CD4-positive, CD25-positive, alpha-beta regulatory T cell (primary cell): ENCODE data around the gene FITM1. TPM values are rescaled to one million over a fixed set of nuclear protein-coding genes. Genes with fewer than 3 reads are reported as not detected.

Experiments used
- ATAC-seq, 2 donors: fragments of 150-1000 bp; cut with Tn5 transposase; one replicate each; pipeline ENCODE4 v1.10.0; 2021; ENCODE audit warnings: low read depth in 2 of 2, moderate number of reproducible peaks in 2 of 2, moderate library complexity in 1 of 2
- DNase-seq, 3 donors: peaks; one replicate each; pipeline versions ENCODE4 v3.0.0 to v3.0.0-alpha.2; 2012 to 2022; ENCODE audit warnings: mixed read lengths in 1 of 3
- H3K27ac ChIP-seq: one replicate; pipeline ENCODE4 v1.7.0; 2013; ENCODE audit warnings: mild to moderate bottlenecking, low read length; ENCODE audit not compliant: insufficient read depth, poor library complexity, severe bottlenecking
- H3K27me3 ChIP-seq: one replicate; pipeline ENCODE4 v1.7.0; 2013; ENCODE audit warnings: low read length; ENCODE audit not compliant: control insufficient read depth, insufficient read depth
- H3K36me3 ChIP-seq: one replicate; pipeline ENCODE4 v1.7.0; 2013; ENCODE audit warnings: mild to moderate bottlenecking, low read length, moderate library complexity; ENCODE audit not compliant: control insufficient read depth, insufficient read depth
- H3K4me1 ChIP-seq: 2 replicates; pipeline ENCODE4 v1.7.0; 2013; ENCODE audit warnings: mild to moderate bottlenecking, low read length; ENCODE audit not compliant: insufficient read depth, control insufficient read depth, poor library complexity, severe bottlenecking
- H3K4me3 ChIP-seq: one replicate; pipeline ENCODE4 v1.7.0; 2013; ENCODE audit warnings: low read depth, mild to moderate bottlenecking, low read length, moderate library complexity
- H3K9me3 ChIP-seq, 2 experiments: 1 replicate in 1 of 2; 2 replicates in 1 of 2; pipeline ENCODE4 v1.7.0; 2013; ENCODE audit warnings: low read length in 2 of 2, mild to moderate bottlenecking in 1 of 2, moderate library complexity in 1 of 2; ENCODE audit not compliant: control insufficient read depth in 2 of 2
- H3K27ac Mint-ChIP-seq, 3 donors: one replicate each; pipeline ENCODE4 v1.8.0; 2020 to 2022; ENCODE audit warnings: mild to moderate bottlenecking in 3 of 3, mixed read lengths in 3 of 3, moderate library complexity in 2 of 3
- H3K27me3 Mint-ChIP-seq: one replicate; pipeline ENCODE4 v1.8.0; 2022; ENCODE audit warnings: mild to moderate bottlenecking, mixed read lengths
- H3K36me3 Mint-ChIP-seq: one replicate; pipeline ENCODE4 v1.8.0; 2020; ENCODE audit warnings: mixed read lengths
- H3K4me1 Mint-ChIP-seq, 4 donors: one replicate each; pipeline ENCODE4 v1.8.0; 2020 to 2022; ENCODE audit warnings: mixed read lengths in 4 of 4, mild to moderate bottlenecking in 1 of 4
- H3K4me3 Mint-ChIP-seq, 4 donors: one replicate each; pipeline ENCODE4 v1.8.0; 2020 to 2022; ENCODE audit warnings: mild to moderate bottlenecking in 4 of 4, mixed read lengths in 4 of 4, moderate library complexity in 3 of 4
- H3K9me3 Mint-ChIP-seq, 7 donors: one replicate each; pipeline ENCODE4 v1.8.0; 2020 to 2022; ENCODE audit warnings: mixed read lengths in 7 of 7, mild to moderate bottlenecking in 3 of 7, moderate library complexity in 2 of 7
- polyA plus RNA-seq, 4 donors: library from polyadenylated mRNA; unstranded; fragments of 300-500 nt; fragmentation: Illumina TruSeq; gene quantifications; one replicate each; pipeline ENCODE4 v1.2.3, GENCODE V29; 2021
- total RNA-seq: library from RNA; stranded (reverse); gene quantifications from one replicate; pipeline ENCODE4 v1.2.3, GENCODE V29; 2022

FITM1 gene
- total and polyA plus RNA-seq, 5 donors from 2014 or later = 0.20 to 1.1 (median 0.33) TPM; not detected in 1

DNA sequence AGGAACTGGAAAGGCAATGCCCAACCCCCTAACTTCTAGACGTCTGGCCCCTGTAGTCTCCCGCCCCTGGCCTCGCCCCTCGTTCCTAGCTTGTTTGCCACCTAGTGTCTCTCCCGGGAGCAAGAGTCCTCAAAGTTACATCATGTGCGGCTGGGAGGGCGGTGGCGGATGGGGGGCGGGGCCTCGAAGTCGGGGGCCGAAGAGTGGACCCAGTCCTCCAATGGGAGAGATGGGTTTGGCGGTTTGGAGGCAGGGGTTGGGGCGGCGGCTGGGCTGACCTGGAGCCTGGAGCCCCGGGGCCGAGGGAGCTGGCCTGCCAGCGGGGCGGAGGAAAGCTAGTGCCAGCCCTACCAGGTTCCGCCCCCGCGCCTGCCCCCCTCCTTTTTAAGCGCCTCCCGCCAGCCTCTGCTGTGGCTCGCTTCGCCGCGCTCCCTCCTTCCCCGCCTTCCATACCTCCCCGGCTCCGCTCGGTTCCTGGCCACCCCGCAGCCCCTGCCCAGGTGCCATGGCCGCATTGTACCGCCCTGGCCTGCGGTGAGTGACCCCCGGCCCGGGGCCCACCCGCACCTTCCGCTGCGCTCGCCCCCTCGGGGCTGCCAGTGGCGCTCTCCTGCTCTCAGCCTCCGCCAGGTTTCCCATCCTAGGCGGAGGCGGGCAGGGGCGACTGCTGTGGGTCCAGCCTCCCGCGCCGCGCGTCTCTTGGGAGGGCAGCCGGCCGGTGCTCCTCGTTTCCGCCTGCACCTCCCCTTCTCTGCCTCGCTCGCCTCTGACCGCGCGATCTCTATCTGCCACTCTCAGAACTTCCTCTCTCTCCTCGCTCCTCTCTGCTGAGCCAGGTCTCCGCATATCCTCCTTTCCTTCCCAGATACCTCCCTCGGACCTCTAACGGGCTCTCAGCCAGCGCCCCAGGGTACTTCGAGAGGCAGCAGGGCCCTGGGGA is 36.3 kb upstream of the FITM1 start, which contains the start of gene PCK2:
TSS of gene PCK2 (plus strand) at position 411 of the 940 bp plus-strand sequence. CDS start at position 506, 95 bp downstream.
- Mint-ChIP-seq H3K4me3 (peak within 1 kb of the TSS; percentile 89 to 99 (median 99)), H3K36me3 (peaks cover 4% of the 10 kb centered on the region), H3K27ac (peak within 1 kb of the TSS; percentile 96 to 99 (median 97)), H3K4me1 (peaks cover 8 to 41% (median 25%) of the 10 kb centered on the region in 4 donors), H3K27me3 (no peaks in the 10 kb centered on the region), H3K9me3 (no peaks in the 10 kb centered on the region)
- ATAC-seq = peak; percentile 71 to 76
- Histone ChIP-seq H3K27me3 (no peaks in the 10 kb centered on the region), H3K4me3 (peak within 1 kb of the TSS; percentile 82), H3K27ac (peak within 1 kb of the TSS; percentile 86), H3K9me3 (no peaks in the 10 kb centered on the region), H3K4me1 (peaks cover 25% of the 10 kb centered on the region), H3K36me3 (peaks cover 14% of the 10 kb centered on the region)
- peak; percentile 52 to 84 (median 76) for DNase-seq

DNA sequence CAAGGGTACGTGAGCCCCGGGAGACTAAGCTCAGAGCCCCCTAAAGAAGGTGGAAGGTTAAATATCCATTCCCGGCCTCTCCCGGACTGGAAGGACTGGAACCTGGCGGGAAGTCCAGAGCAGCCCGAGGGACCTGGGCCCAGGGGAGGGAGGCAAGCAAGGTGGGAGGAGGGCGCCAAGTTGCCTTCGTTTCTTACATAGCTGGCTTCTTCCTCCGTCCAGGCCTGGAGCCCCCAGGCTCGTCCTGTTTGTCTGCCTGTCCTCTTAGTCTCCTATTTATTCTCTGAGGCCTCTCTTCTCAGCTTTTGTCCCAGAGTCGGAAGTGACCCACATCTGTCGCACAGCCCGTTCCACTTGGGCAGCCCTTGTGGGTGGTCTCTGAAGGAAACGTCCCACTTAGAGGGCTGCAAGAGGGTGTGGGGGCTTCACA is 35.6 kb upstream of the FITM1 start:
- DNase-seq (peak in 1 of 3 donors; percentile 53), ATAC-seq (no peak)
- Mint-ChIP-seq H3K27ac (peak overlapping the region; percentile 96 to 99 (median 97)), H3K36me3 (peaks cover 7% of the 10 kb centered on the region), H3K4me1 (peaks cover 8 to 43% (median 23%) of the 10 kb centered on the region in 4 donors), H3K9me3 (no peaks in the 10 kb centered on the region), H3K27me3 (no peaks in the 10 kb centered on the region), H3K4me3 (peak overlapping the region; percentile 89 to 99 (median 99))
- H3K36me3 ChIP-seq = peaks cover 20% of the 10 kb centered on the region
- peak overlapping the region; percentile 86 for H3K27ac ChIP-seq
- H3K4me1 ChIP-seq = peaks cover 25% of the 10 kb centered on the region
- H3K27me3 ChIP-seq = no peaks in the 10 kb centered on the region
- H3K9me3 ChIP-seq = no peaks in the 10 kb centered on the region
- H3K4me3 ChIP-seq = peak overlapping the region; percentile 82

DNA sequence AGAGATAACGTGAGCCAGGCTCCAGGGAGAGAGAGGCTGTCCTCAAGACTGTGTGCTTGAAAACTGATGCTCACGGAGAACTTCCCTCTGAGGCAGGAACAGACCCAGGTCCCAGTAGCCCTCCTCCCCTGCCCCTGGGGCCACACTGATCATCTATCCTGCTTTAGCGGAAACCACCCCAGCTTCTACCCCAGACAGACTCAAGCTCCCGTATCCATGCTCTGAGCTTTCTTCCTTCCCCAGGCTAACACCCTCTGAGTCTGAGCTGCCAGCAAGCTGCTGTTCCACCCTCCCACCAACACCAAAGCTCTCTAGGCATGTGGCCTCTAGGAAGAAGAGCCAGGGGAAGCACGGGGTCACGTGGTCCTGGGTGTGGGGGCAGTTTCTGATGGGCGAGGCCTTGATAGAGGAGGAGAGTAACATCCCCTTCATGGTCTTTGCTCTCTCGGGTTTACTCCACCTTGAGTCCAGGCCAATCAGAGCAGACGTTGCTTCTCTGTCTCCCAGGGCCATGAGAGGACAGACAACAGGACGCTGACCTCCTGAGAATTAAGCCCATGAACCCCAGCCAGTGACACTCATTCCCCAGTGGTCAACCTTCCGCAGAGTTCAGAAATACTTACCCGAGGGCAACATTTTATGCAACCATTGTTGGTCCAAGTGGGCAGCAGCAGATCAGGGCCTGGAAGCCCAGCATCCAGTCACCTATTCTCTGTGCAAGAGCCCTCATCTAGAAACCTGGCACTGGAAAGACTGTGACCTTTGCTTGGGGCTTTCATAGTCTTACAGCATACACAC is 35.0 kb upstream of the FITM1 start:
- Mint-ChIP-seq H3K9me3 (no peaks in the 10 kb centered on the region), H3K4me3 (peak overlapping the region; percentile 89 to 99 (median 99)), H3K27me3 (no peaks in the 10 kb centered on the region), H3K4me1 (peaks cover 7 to 39% (median 23%) of the 10 kb centered on the region in 4 donors), H3K27ac (peak overlapping the region; percentile 96 to 99 (median 97)), H3K36me3 (peaks cover 10% of the 10 kb centered on the region)
- ATAC-seq (peak; percentile 17 to 27), DNase-seq (peak; percentile 12 to 84 (median 35))
- Histone ChIP-seq H3K36me3 (peaks cover 22% of the 10 kb centered on the region), H3K27me3 (no peaks in the 10 kb centered on the region), H3K4me1 (peaks cover 22% of the 10 kb centered on the region), H3K9me3 (no peaks in the 10 kb centered on the region), H3K27ac (peak overlapping the region; percentile 86), H3K4me3 (peak overlapping the region; percentile 82)

DNA sequence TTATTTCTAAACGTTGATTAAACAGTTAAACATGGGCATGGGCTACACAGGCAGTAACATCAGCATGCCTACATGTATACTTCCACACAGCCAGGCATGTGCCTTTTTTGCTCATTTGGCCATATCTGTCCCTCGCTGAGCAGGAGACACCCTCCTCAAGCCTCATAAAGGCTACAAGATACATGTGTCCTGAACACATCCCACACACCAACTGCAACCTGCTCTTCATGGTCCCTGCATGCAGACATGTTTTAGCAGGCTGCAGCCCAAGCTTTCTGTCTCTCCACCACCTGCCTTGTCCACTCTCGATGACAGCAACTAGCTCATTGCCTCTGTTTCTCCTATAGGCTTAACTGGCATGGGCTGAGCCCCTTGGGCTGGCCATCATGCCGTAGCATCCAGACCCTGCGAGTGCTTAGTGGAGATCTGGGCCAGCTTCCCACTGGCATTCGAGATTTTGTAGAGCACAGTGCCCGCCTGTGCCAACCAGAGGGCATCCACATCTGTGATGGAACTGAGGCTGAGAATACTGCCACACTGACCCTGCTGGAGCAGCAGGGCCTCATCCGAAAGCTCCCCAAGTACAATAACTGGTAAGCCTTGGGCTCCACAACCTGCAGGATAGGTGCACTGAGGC is 33.8 kb upstream of the FITM1 start:
- no peaks in the 10 kb centered on the region for H3K27me3 Mint-ChIP-seq
- H3K36me3 Mint-ChIP-seq = peaks cover 17% of the 10 kb centered on the region
- H3K4me1 Mint-ChIP-seq = peaks cover 4 to 35% (median 22%) of the 10 kb centered on the region in 4 donors
- peaks cover 26% of the 10 kb centered on the region for H3K36me3 ChIP-seq
- ATAC-seq (no peak), DNase-seq (no peak)
- peaks cover 19% of the 10 kb centered on the region for H3K4me1 ChIP-seq
- no peaks in the 10 kb centered on the region for H3K9me3 ChIP-seq
- H3K27ac ChIP-seq = no peak overlapping the region
- peak overlapping the region; percentile 66 to 99 (median 72) for H3K4me3 Mint-ChIP-seq
- H3K27me3 ChIP-seq = no peaks in the 10 kb centered on the region
- no peaks in the 10 kb centered on the region for H3K9me3 Mint-ChIP-seq
- H3K27ac Mint-ChIP-seq = peak overlapping the region; percentile 55 to 79 (median 69)
- no peak overlapping the region for H3K4me3 ChIP-seq

DNA sequence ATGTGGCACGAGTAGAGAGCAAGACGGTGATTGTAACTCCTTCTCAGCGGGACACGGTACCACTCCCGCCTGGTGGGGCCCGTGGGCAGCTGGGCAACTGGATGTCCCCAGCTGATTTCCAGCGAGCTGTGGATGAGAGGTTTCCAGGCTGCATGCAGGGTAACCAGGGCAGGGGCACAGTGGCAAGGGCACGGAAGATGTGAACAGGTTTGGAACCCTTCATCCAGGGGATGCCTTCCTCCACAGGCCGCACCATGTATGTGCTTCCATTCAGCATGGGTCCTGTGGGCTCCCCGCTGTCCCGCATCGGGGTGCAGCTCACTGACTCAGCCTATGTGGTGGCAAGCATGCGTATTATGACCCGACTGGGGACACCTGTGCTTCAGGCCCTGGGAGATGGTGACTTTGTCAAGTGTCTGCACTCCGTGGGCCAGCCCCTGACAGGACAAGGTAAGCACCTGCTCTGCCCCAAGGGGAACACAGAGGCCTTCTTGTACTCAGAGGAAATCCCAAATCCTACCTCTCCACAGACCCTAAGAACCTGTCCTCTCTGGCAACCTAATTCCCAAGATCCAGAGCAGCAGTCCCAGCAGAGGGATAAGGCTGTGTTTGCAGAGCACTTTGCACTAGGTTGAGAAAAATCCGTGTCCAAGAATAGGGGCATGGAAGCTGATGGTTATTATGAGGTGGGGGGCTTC is 32.1 kb upstream of the FITM1 start:
- Mint-ChIP-seq H3K4me3 (peak overlapping the region in 1 of 4 donors; percentile 47), H3K27me3 (no peaks in the 10 kb centered on the region), H3K27ac (no peak overlapping the region), H3K36me3 (peaks cover 30% of the 10 kb centered on the region), H3K9me3 (no peaks in the 10 kb centered on the region), H3K4me1 (peaks cover 4 to 30% (median 14%) of the 10 kb centered on the region in 4 donors)
- ATAC-seq = no peak
- H3K36me3 ChIP-seq = peaks cover 37% of the 10 kb centered on the region
- peaks cover 18% of the 10 kb centered on the region for H3K4me1 ChIP-seq
- H3K9me3 ChIP-seq = no peaks in the 10 kb centered on the region
- no peaks in the 10 kb centered on the region for H3K27me3 ChIP-seq
- DNase-seq = no peak
- no peak overlapping the region for H3K27ac ChIP-seq
- H3K4me3 ChIP-seq = no peak overlapping the region

DNA sequence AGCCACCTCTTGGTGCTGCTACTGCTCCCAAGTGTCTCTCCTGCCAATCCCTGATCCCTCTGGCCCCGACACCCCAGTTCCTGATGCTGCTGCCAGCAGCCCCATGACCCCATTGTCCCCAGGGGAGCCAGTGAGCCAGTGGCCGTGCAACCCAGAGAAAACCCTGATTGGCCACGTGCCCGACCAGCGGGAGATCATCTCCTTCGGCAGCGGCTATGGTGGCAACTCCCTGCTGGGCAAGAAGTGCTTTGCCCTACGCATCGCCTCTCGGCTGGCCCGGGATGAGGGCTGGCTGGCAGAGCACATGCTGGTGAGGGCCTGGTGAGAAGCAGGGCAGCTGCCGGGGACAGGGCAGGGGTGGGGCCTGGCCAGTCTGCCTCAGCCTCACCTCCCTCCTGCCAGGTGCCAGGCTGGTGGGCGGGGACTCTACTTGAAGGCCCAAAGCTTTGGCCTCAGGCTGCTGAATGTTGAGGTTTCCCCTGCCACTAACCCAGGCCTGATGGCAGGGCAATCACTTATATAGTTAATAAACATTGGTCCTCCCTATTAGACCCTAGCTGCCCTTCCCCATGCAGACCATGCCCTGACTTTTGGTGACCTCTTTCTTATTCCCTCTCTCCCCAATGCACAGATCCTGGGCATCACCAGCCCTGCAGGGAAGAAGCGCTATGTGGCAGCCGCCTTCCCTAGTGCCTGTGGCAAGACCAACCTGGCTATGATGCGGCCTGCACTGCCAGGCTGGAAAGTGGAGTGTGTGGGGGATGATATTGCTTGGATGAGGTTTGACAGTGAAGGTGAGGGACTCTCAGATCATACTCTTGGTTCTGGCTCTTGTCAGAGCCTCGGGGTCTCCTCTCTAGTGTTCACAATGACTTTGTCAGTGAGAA is 31.3 kb upstream of the FITM1 start:
- peaks cover 36% of the 10 kb centered on the region for H3K36me3 Mint-ChIP-seq
- no peaks in the 10 kb centered on the region for H3K27me3 Mint-ChIP-seq
- H3K9me3 ChIP-seq = no peaks in the 10 kb centered on the region
- no peak overlapping the region for H3K27ac Mint-ChIP-seq
- peaks cover 38% of the 10 kb centered on the region for H3K36me3 ChIP-seq
- DNase-seq = no peak
- H3K4me3 Mint-ChIP-seq = peak overlapping the region in 1 of 4 donors; percentile 47
- H3K27me3 ChIP-seq = no peaks in the 10 kb centered on the region
- ATAC-seq = no peak
- no peak overlapping the region for H3K4me3 ChIP-seq
- peaks cover 11% of the 10 kb centered on the region for H3K4me1 ChIP-seq
- H3K4me1 Mint-ChIP-seq = peaks cover 4 to 24% (median 12%) of the 10 kb centered on the region in 4 donors
- no peaks in the 10 kb centered on the region for H3K9me3 Mint-ChIP-seq
- no peak overlapping the region for H3K27ac ChIP-seq
